Spinal cord (tissue), 10 donors: ENCODE data around the gene UBE2K. TPM values are rescaled to one million over a fixed set of nuclear protein-coding genes. Genes with fewer than 3 reads are reported as not detected.
A peak's percentile ranks its signal among the peaks of the same experiment; 100 is the strongest.
"Not testable (repeated sequence)": the region's sequence is repeated elsewhere in the genome, so short reads cannot be mapped to it uniquely, and the experiment has no call there.

Experiments
- DNase-seq, 6 donors: peaks; one replicate each; pipeline versions ENCODE4 v3.0.0 to v3.0.0-alpha.2; 2013 to 2015; ENCODE audit warnings: low spot score in 6 of 6, low read depth in 4 of 6
- H3K27ac ChIP-seq: one replicate; pipeline ENCODE4 v1.5.1; 2013; ENCODE audit warnings: low read depth, low read length, control low read depth
- H3K27me3 ChIP-seq: one replicate; pipeline ENCODE4 v1.6.1; 2013; ENCODE audit warnings: low read length; ENCODE audit not compliant: control insufficient read depth, insufficient read depth
- H3K36me3 ChIP-seq: one replicate; pipeline ENCODE4 v1.6.1; 2013; ENCODE audit warnings: low read length; ENCODE audit not compliant: control insufficient read depth, insufficient read depth
- H3K4me1 ChIP-seq: one replicate; pipeline ENCODE4 v1.6.1; 2013; ENCODE audit warnings: low read length; ENCODE audit not compliant: control insufficient read depth, insufficient read depth
- H3K4me3 ChIP-seq: one replicate; pipeline ENCODE4 v1.5.1; 2013; ENCODE audit warnings: low read depth, low read length, control low read depth
- H3K9me3 ChIP-seq: one replicate; pipeline ENCODE4 v1.6.1; 2013; ENCODE audit warnings: low read length; ENCODE audit not compliant: control insufficient read depth, insufficient read depth
- WGBS: methylation state at CpG from one replicate; pipeline ENCODE4 v1.1.5; 2013; ENCODE audit warnings: missing lambda C conversion rate; ENCODE audit not compliant: insufficient coverage; 5-methylcytosine and 5-hydroxymethylcytosine counted together
- polyA plus RNA-seq, 2 donors: library from polyadenylated mRNA; unstranded; fragments of 120-200 nt; gene quantifications; one replicate each; pipeline ENCODE4 v1.2.1, GENCODE V29; 2013; ENCODE audit not compliant: insufficient read length in 2 of 2
- total RNA-seq, 2 donors: library from RNA; depleted of rRNA in 1 of 2; stranded (reverse); fragments of 120-200 nt in 1 of 2; fragments of >200 nt in 1 of 2; gene quantifications; one replicate each; pipeline versions ENCODE4 v1.2.3 to v1.2.4, GENCODE V29; 2013 to 2014
- donor health status: healthy.

The UBE2K gene
- total and polyA plus RNA-seq, 4 donors, result 30.7 to 86.3 (median 73.7) TPM

GRCh38 chr4:39770969-39771724 lies 73.2 kb downstream of the UBE2K start:
- Histone ChIP-seq H3K27me3 (no peaks in the 10 kb centered on the region), H3K4me1 (no peaks in the 10 kb centered on the region), H3K4me3 (no peak overlapping the region), H3K36me3 (peaks cover 35% of the 10 kb centered on the region), H3K27ac (no peak overlapping the region), H3K9me3 (no peaks in the 10 kb centered on the region)
- no peak for DNase-seq
- WGBS, result 96% methylated on average over 44 of the region's 57 CpGs

- not testable (repeated sequence) for H3K4me1 ChIP-seq, H3K27me3 ChIP-seq, H3K4me3 ChIP-seq, H3K27ac ChIP-seq, H3K9me3 ChIP-seq, H3K36me3 ChIP-seq
- peak in 1 of 6 donors; percentile 3 for DNase-seq
- whole genome bisulfite sequencing, result no CpG with 5 or more reads among the region's 2 CpGs
Observed at GRCh38 chr4:39781988-39782387, 84.1 kb downstream of the UBE2K start.

- no peak for DNase-seq
- Histone ChIP-seq H3K27me3 (no peaks in the 10 kb centered on the region), H3K4me1 (no peaks in the 10 kb centered on the region), H3K27ac (no peak overlapping the region), H3K4me3 (no peak overlapping the region), H3K9me3 (no peaks in the 10 kb centered on the region), H3K36me3 (no peaks in the 10 kb centered on the region)
- WGBS, result 80% methylated on average over 1 of the region's 1 CpG
Observed at GRCh38 chr4:39785083-39785482, 87.1 kb downstream of the UBE2K start.

- Histone ChIP-seq H3K27me3 (no peaks in the 10 kb centered on the region), H3K36me3 (no peaks in the 10 kb centered on the region), H3K4me1 (no peaks in the 10 kb centered on the region), H3K9me3 (no peaks in the 10 kb centered on the region), H3K27ac (no peak overlapping the region), H3K4me3 (no peak overlapping the region)
- WGBS, result 64% methylated on average over 3 of the region's 4 CpGs
- DNase-seq, result no peak
Observed at GRCh38 chr4:39786838-39787237, 88.9 kb downstream of the UBE2K start.

GRCh38 chr4:39792128-39792527 lies 94.2 kb downstream of the UBE2K start:
- DNase-seq, result no peak
- Histone ChIP-seq H3K27me3 (no peaks in the 10 kb centered on the region), H3K36me3 (no peaks in the 10 kb centered on the region), H3K27ac (no peak overlapping the region), H3K4me1 (no peaks in the 10 kb centered on the region), H3K9me3 (no peaks in the 10 kb centered on the region), H3K4me3 (no peak overlapping the region)
- whole genome bisulfite sequencing, result 84% methylated on average over 4 of the region's 5 CpGs

- no peaks in the 10 kb centered on the region for H3K27me3 ChIP-seq
- H3K4me3 ChIP-seq, result no peak overlapping the region
- no peaks in the 10 kb centered on the region for H3K4me1 ChIP-seq
- no peak overlapping the region for H3K27ac ChIP-seq
- H3K9me3 ChIP-seq, result no peaks in the 10 kb centered on the region
- no peak for DNase-seq
- WGBS, result no CpG with 5 or more reads among the region's 3 CpGs
- H3K36me3 ChIP-seq, result no peaks in the 10 kb centered on the region
Observed at GRCh38 chr4:39792529-39792928, 94.6 kb downstream of the UBE2K start.

- H3K4me1 ChIP-seq, DNase-seq, H3K27me3 ChIP-seq, H3K36me3 ChIP-seq, H3K9me3 ChIP-seq, H3K27ac ChIP-seq, H3K4me3 ChIP-seq: not testable (repeated sequence)
- WGBS, result 98% methylated on average over 6 of the region's 13 CpGs
Observed at GRCh38 chr4:39792976-39793375, 95.0 kb downstream of the UBE2K start.

- Histone ChIP-seq H3K4me1 (no peaks in the 10 kb centered on the region), H3K4me3 (no peak overlapping the region), H3K27ac (no peak overlapping the region), H3K9me3 (no peaks in the 10 kb centered on the region), H3K27me3 (no peaks in the 10 kb centered on the region), H3K36me3 (no peaks in the 10 kb centered on the region)
- no peak for DNase-seq
- WGBS, result 100% methylated on average over 4 of the region's 4 CpGs
Observed at GRCh38 chr4:39802005-39802404, 104.1 kb downstream of the UBE2K start.

- Histone ChIP-seq H3K9me3 (no peaks in the 10 kb centered on the region), H3K36me3 (no peaks in the 10 kb centered on the region), H3K4me3 (no peak overlapping the region), H3K27me3 (no peaks in the 10 kb centered on the region), H3K27ac (no peak overlapping the region), H3K4me1 (no peaks in the 10 kb centered on the region)
- DNase-seq, result no peak
- 79% methylated on average over 2 of the region's 8 CpGs for WGBS
Observed at GRCh38 chr4:39808231-39808749, 110.4 kb downstream of the UBE2K start.

- Histone ChIP-seq H3K27me3 (no peaks in the 10 kb centered on the region), H3K4me1 (no peaks in the 10 kb centered on the region), H3K9me3 (no peaks in the 10 kb centered on the region), H3K27ac (no peak overlapping the region), H3K4me3 (no peak overlapping the region), H3K36me3 (peaks cover 3% of the 10 kb centered on the region)
- no peak for DNase-seq
- 82% methylated on average over 6 of the region's 6 CpGs for WGBS
Observed at GRCh38 chr4:39812500-39812899, 114.6 kb downstream of the UBE2K start.
